SK-N-SH treated with all-trans-retinoic acid at 6 μM for 48 hours (cell line): ENCODE data around the gene CST9L.

Experiments
- ATAC-seq: fragments of 200-7000 bp; cut with Tn5 transposase; 3 replicates; pipeline ENCODE4 v1.9.1; 2020; ENCODE audit warnings: mild to moderate bottlenecking, moderate library complexity
- ARNTL ChIP-seq: fragments of 450-650 bp; formaldehyde crosslinking; IDR thresholded peaks from 2 replicates; pipeline ENCODE4 v1.5.0; 2020; ENCODE audit warnings: low read depth, mild to moderate bottlenecking, moderate library complexity, borderline replicate concordance
- BACH2 ChIP-seq: fragments of 250-450 bp; sonication (Bioruptor Pico); IDR thresholded peaks from 2 replicates; pipeline ENCODE4 v1.9.0; 2021; ENCODE audit warnings: mild to moderate bottlenecking, borderline replicate concordance
- CSDC2 ChIP-seq: fragments of 250-450 bp; sonication (Bioruptor Pico); IDR thresholded peaks from 2 replicates; pipeline ENCODE4 v1.5.0; 2020; ENCODE audit warnings: mild to moderate bottlenecking, moderate library complexity
- ESRRG ChIP-seq: fragments of 250-450 bp; sonication (Bioruptor Pico); IDR thresholded peaks from 2 replicates; pipeline ENCODE4 v1.6.1; 2021; ENCODE audit warnings: mild to moderate bottlenecking
- GLIS3 ChIP-seq: fragments of 250-450 bp; sonication (Bioruptor Pico); IDR thresholded peaks from 2 replicates; pipeline ENCODE4 v1.5.0; 2020; ENCODE audit warnings: mild to moderate bottlenecking, moderate library complexity
- ISL1 ChIP-seq: fragments of 250-450 bp; sonication (Bioruptor Pico); IDR thresholded peaks from 2 replicates; pipeline ENCODE4 v2.1.2; 2022; ENCODE audit warnings: mild to moderate bottlenecking, moderate library complexity
- OSR1 ChIP-seq: fragments of 250-450 bp; sonication (Bioruptor Pico); IDR thresholded peaks from 2 replicates; pipeline ENCODE4 v1.8.0; 2022; ENCODE audit warnings: moderate library complexity, mild to moderate bottlenecking, inconsistent platforms
- PPARA ChIP-seq: fragments of 250-450 bp; sonication (Bioruptor Pico); IDR thresholded peaks from 2 replicates; pipeline ENCODE4 v1.5.0; 2020; ENCODE audit warnings: mild to moderate bottlenecking, borderline replicate concordance
- RARB ChIP-seq: fragments of 250-450 bp; sonication (Bioruptor Pico); IDR thresholded peaks from 2 replicates; pipeline ENCODE4 v1.8.0; 2021; ENCODE audit warnings: mild to moderate bottlenecking, moderate library complexity
- SNAI2 ChIP-seq: fragments of 250-450 bp; sonication (Bioruptor Pico); IDR thresholded peaks from 2 replicates; pipeline ENCODE4 v1.5.0; 2020; ENCODE audit warnings: mild to moderate bottlenecking, moderate library complexity
- TCF4 ChIP-seq: fragments of 250-450 bp; sonication (Bioruptor Pico); IDR thresholded peaks from 2 replicates; pipeline ENCODE4 v1.8.0; 2021; ENCODE audit warnings: mild to moderate bottlenecking, moderate library complexity, borderline replicate concordance
- TOX ChIP-seq: fragments of 250-450 bp; sonication (Bioruptor Pico); IDR thresholded peaks from 2 replicates; pipeline ENCODE4 v1.8.0; 2021; ENCODE audit warnings: mild to moderate bottlenecking, moderate library complexity, borderline replicate concordance
- ZC3H10 ChIP-seq: fragments of 250-450 bp; sonication (Bioruptor Pico); IDR thresholded peaks from 2 replicates; pipeline ENCODE4 v1.5.1; 2021; ENCODE audit warnings: mild to moderate bottlenecking, moderate library complexity
- ZFP3 ChIP-seq: fragments of 250-450 bp; sonication (Bioruptor Pico); IDR thresholded peaks from 2 replicates; pipeline ENCODE4 v1.5.0; 2020; ENCODE audit warnings: mild to moderate bottlenecking, moderate library complexity
- ZFP30 ChIP-seq: fragments of 450-650 bp; formaldehyde crosslinking; IDR thresholded peaks from 2 replicates; pipeline ENCODE4 v1.5.0; 2022; ENCODE audit warnings: mild to moderate bottlenecking, moderate library complexity
- ZNF565 ChIP-seq: fragments of 450-650 bp; formaldehyde crosslinking; conservative IDR thresholded peaks from 2 replicates; pipeline ENCODE4 v1.5.0; 2020; ENCODE audit warnings: low read depth, mild to moderate bottlenecking, moderate library complexity
- ZNF70 ChIP-seq: fragments of 450-650 bp; formaldehyde crosslinking; IDR thresholded peaks from 2 replicates; pipeline ENCODE4 v1.5.0; 2020; ENCODE audit warnings: mild to moderate bottlenecking, moderate library complexity
- ZNF8 ChIP-seq: fragments of 450-650 bp; formaldehyde crosslinking; IDR thresholded peaks from 2 replicates; pipeline ENCODE4 v1.5.0; 2020; ENCODE audit warnings: mild to moderate bottlenecking, moderate library complexity
- TF ChIP-seq, protein P1 (sequence below): fragments of 250-450 bp; sonication (Bioruptor Pico); IDR thresholded peaks from 2 replicates; pipeline ENCODE4 v1.8.0; 2020; ENCODE audit warnings: mild to moderate bottlenecking, moderate library complexity, borderline replicate concordance
- TF ChIP-seq, protein P2 (sequence below): fragments of 250-450 bp; sonication (Bioruptor Pico); IDR thresholded peaks from 2 replicates; pipeline ENCODE4 v1.8.0; 2021; ENCODE audit warnings: low read depth, mild to moderate bottlenecking, moderate library complexity, borderline replicate concordance
- TF ChIP-seq, protein P3 (sequence below): fragments of 250-450 bp; sonication (Bioruptor Pico); IDR thresholded peaks from 2 replicates; pipeline ENCODE4 v1.5.0; 2020; ENCODE audit warnings: mild to moderate bottlenecking, moderate library complexity
- TF ChIP-seq, protein P4 (sequence below): fragments of 250-450 bp; sonication (Bioruptor Pico); IDR thresholded peaks from 2 replicates; pipeline ENCODE4 v1.5.1; 2021; ENCODE audit warnings: mild to moderate bottlenecking, moderate library complexity
- TF ChIP-seq, protein P5 (sequence below): fragments of 250-450 bp; sonication (Bioruptor Pico); IDR thresholded peaks from 2 replicates; pipeline ENCODE4 v1.5.1; 2020; ENCODE audit warnings: low read depth, mild to moderate bottlenecking, moderate library complexity

Gene CST9L

DNA sequence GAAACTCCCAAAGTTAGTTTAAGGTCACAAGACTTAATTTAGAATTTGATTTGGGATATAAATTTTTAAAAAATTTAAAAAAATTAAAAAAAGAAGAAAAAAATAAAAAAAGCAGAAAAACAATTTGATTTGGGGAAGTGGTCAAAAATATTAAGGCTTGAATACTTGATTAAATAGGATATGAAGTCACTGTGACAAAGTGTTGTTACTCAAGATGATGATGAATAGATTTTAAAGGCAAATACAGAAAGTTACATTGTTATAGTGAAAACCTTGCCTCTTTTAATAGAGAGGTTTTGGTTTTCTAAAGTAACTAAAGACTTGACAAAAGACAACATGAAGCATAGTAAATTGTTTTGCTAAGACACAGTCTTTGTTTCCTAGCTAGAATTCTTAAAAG, 30.2 kb upstream of the CST9L start:
- TF ChIP-seq ZFP3 (CRISPR knock-in tag) (no peak), TOX (CRISPR knock-in tag) (no peak), ARNTL (CRISPR knock-in tag) (no peak), RARB (no peak), ZC3H10 (no peak), PPARA (CRISPR knock-in tag) (no peak), GLIS3 (CRISPR knock-in tag) (no peak), SNAI2 (CRISPR knock-in tag) (no peak), BACH2 (CRISPR knock-in tag) (no peak), OSR1 (CRISPR knock-in tag) (no peak), ZFP30 (CRISPR knock-in tag) (no peak), ZNF8 (CRISPR knock-in tag) (no peak)
- TF ChIP-seq, protein P1, sequence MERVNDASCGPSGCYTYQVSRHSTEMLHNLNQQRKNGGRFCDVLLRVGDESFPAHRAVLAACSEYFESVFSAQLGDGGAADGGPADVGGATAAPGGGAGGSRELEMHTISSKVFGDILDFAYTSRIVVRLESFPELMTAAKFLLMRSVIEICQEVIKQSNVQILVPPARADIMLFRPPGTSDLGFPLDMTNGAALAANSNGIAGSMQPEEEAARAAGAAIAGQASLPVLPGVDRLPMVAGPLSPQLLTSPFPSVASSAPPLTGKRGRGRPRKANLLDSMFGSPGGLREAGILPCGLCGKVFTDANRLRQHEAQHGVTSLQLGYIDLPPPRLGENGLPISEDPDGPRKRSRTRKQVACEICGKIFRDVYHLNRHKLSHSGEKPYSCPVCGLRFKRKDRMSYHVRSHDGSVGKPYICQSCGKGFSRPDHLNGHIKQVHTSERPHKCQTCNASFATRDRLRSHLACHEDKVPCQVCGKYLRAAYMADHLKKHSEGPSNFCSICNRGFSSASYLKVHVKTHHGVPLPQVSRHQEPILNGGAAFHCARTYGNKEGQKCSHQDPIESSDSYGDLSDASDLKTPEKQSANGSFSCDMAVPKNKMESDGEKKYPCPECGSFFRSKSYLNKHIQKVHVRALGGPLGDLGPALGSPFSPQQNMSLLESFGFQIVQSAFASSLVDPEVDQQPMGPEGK (CRISPR knock-in tag): no peak
- TF ChIP-seq, protein P2, sequence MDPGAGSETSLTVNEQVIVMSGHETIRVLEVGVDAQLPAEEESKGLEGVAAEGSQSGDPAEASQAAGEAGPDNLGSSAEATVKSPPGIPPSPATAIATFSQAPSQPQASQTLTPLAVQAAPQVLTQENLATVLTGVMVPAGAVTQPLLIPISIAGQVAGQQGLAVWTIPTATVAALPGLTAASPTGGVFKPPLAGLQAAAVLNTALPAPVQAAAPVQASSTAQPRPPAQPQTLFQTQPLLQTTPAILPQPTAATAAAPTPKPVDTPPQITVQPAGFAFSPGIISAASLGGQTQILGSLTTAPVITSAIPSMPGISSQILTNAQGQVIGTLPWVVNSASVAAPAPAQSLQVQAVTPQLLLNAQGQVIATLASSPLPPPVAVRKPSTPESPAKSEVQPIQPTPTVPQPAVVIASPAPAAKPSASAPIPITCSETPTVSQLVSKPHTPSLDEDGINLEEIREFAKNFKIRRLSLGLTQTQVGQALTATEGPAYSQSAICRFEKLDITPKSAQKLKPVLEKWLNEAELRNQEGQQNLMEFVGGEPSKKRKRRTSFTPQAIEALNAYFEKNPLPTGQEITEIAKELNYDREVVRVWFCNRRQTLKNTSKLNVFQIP (CRISPR knock-in tag): no peak
- TF ChIP-seq, protein P3, sequence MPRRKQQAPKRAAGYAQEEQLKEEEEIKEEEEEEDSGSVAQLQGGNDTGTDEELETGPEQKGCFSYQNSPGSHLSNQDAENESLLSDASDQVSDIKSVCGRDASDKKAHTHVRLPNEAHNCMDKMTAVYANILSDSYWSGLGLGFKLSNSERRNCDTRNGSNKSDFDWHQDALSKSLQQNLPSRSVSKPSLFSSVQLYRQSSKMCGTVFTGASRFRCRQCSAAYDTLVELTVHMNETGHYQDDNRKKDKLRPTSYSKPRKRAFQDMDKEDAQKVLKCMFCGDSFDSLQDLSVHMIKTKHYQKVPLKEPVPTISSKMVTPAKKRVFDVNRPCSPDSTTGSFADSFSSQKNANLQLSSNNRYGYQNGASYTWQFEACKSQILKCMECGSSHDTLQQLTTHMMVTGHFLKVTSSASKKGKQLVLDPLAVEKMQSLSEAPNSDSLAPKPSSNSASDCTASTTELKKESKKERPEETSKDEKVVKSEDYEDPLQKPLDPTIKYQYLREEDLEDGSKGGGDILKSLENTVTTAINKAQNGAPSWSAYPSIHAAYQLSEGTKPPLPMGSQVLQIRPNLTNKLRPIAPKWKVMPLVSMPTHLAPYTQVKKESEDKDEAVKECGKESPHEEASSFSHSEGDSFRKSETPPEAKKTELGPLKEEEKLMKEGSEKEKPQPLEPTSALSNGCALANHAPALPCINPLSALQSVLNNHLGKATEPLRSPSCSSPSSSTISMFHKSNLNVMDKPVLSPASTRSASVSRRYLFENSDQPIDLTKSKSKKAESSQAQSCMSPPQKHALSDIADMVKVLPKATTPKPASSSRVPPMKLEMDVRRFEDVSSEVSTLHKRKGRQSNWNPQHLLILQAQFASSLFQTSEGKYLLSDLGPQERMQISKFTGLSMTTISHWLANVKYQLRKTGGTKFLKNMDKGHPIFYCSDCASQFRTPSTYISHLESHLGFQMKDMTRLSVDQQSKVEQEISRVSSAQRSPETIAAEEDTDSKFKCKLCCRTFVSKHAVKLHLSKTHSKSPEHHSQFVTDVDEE: no peak
- TF ChIP-seq, protein P4, sequence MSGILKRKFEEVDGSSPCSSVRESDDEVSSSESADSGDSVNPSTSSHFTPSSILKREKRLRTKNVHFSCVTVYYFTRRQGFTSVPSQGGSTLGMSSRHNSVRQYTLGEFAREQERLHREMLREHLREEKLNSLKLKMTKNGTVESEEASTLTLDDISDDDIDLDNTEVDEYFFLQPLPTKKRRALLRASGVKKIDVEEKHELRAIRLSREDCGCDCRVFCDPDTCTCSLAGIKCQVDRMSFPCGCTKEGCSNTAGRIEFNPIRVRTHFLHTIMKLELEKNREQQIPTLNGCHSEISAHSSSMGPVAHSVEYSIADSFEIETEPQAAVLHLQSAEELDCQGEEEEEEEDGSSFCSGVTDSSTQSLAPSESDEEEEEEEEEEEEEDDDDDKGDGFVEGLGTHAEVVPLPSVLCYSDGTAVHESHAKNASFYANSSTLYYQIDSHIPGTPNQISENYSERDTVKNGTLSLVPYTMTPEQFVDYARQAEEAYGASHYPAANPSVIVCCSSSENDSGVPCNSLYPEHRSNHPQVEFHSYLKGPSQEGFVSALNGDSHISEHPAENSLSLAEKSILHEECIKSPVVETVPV (CRISPR knock-in tag): no peak
- TF ChIP-seq, all 23 proteins: peak for 0
- no peak for ATAC-seq

DNA sequence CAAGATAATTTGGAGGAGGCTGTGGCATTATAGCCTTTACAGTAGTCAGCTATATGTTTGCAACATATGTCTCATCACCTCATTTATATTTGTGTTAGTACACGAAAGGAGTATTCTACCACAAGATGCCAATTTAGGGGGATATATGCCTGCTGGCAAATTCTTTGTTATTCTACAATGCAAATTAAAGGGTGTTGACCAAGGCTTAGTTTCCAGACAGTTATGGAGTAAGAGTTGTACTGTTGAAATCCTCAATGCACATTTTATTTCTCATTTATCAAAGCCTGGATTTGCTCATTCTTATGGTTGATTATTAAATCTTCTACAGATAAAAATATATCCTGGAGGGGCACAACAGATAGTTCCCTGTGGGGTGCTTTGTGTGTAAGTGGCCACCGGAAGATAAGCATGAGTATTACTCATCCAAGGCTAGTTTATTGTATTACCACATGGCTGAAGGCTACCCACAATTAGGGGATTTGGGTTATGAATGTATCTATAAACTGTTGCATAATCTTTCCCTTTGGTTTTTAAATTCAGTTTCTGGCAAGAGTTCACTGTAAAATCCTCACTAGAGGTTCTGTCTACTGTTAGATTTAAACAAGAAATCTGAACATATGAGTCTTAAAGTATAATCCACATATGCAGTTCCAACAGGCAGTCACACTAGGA, 28.4 kb upstream of the CST9L start:
- no peak for TF ChIP-seq ZNF8 (CRISPR knock-in tag)
- TF ChIP-seq TCF4 (CRISPR knock-in tag): no peak
- TF ChIP-seq SNAI2 (CRISPR knock-in tag): no peak
- TF ChIP-seq, all 23 proteins: peak for 0

DNA sequence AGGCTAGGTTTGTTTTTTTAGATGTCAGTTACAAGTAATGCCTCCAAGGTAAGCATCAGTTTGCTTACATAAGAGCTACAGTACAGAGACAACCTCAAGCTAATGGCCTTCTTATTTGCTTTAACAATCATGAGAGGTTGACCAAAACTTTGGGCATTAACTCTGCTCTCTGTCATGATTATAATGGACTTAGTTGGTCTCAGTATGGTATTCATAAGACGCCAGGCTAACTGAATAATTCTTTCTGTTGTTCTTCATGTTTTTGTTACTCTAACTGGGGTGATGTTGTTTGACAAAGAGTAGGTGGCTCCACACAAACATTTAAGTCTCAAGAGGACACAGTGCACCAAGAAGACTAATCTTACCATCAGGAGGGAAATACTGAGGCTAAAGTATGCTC, 27.7 kb upstream of the CST9L start:
- ATAC-seq: no peak
- TF ChIP-seq, protein P1 (CRISPR knock-in tag): no peak
- TF ChIP-seq ZNF70 (CRISPR knock-in tag) (no peak), ZFP3 (CRISPR knock-in tag) (no peak), ZNF565 (CRISPR knock-in tag) (no peak), ARNTL (CRISPR knock-in tag) (no peak), CSDC2 (CRISPR knock-in tag) (no peak), ESRRG (CRISPR knock-in tag) (no peak), ISL1 (no peak), TOX (CRISPR knock-in tag) (no peak), ZNF8 (CRISPR knock-in tag) (no peak), ZFP30 (CRISPR knock-in tag) (no peak), GLIS3 (CRISPR knock-in tag) (no peak)
- TF ChIP-seq, protein P3: no peak
- TF ChIP-seq, protein P5, sequence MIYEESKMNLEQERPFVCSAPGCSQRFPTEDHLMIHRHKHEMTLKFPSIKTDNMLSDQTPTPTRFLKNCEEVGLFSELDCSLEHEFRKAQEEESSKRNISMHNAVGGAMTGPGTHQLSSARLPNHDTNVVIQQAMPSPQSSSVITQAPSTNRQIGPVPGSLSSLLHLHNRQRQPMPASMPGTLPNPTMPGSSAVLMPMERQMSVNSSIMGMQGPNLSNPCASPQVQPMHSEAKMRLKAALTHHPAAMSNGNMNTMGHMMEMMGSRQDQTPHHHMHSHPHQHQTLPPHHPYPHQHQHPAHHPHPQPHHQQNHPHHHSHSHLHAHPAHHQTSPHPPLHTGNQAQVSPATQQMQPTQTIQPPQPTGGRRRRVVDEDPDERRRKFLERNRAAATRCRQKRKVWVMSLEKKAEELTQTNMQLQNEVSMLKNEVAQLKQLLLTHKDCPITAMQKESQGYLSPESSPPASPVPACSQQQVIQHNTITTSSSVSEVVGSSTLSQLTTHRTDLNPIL (CRISPR knock-in tag): no peak

More for the DNA sequence above, 28.4 kb upstream of the CST9L start:
- no peak for ATAC-seq
